GM19324 (cell line): Measurements from ENCODE around the gene ZNF215.
"Not testable (repeated sequence)": the region's sequence is repeated elsewhere in the genome, so short reads cannot be mapped to it uniquely, and the experiment has no call there.

Source experiments
- ATAC-seq: cut with Tn5 transposase; IDR thresholded peaks from one replicate; pipeline ENCODE4 v1.9.1; 2021; ENCODE audit warnings: mild to moderate bottlenecking, moderate library complexity; ENCODE audit not compliant: unreplicated experiment, low FRiP score

Gene ZNF215

GRCh38 chr11:6926208-6927029 is at the start of gene ZNF215:
TSS of gene ZNF215 (plus strand) at chr11:6926426. CDS start at chr11:6932273, 5,847 bp downstream.
- ATAC-seq, result peak; percentile 37

- no peak for ATAC-seq
Observed at GRCh38 chr11:6876914-6877313, 49.3 kb upstream of the ZNF215 start.

GRCh38 chr11:6882751-6883150 is 43.5 kb upstream of the ZNF215 start:
- ATAC-seq, result no peak

- not testable (repeated sequence) for ATAC-seq
Observed at GRCh38 chr11:6887711-6888110, 38.5 kb upstream of the ZNF215 start.

GRCh38 chr11:6888830-6889229 is 37.4 kb upstream of the ZNF215 start:
- ATAC-seq, result no peak

GRCh38 chr11:6889835-6890234 is 36.4 kb upstream of the ZNF215 start:
- ATAC-seq, result no peak

- no peak for ATAC-seq
Observed at GRCh38 chr11:6892400-6892799, 33.8 kb upstream of the ZNF215 start, which contains the start of gene OR2D2. TSS of gene OR2D2 (minus strand) at chr11:6892500. CDS start at chr11:6892500, 0 bp downstream.

GRCh38 chr11:6894097-6894496 is 32.1 kb upstream of the ZNF215 start:
- ATAC-seq, result no peak

- no peak for ATAC-seq
Observed at GRCh38 chr11:6895010-6895409, 31.2 kb upstream of the ZNF215 start.

GRCh38 chr11:6898911-6899310 is 27.3 kb upstream of the ZNF215 start:
- ATAC-seq, result no peak

- ATAC-seq, result no peak
Observed at GRCh38 chr11:6900327-6900999, 25.8 kb upstream of the ZNF215 start.

- ATAC-seq, result not testable (repeated sequence)
Observed at GRCh38 chr11:6904804-6905203, 21.4 kb upstream of the ZNF215 start.

GRCh38 chr11:6911378-6911777 is 14.8 kb upstream of the ZNF215 start:
- no peak for ATAC-seq

GRCh38 chr11:6911948-6912347 is 14.3 kb upstream of the ZNF215 start:
- ATAC-seq, result no peak

- ATAC-seq, result no peak
Observed at GRCh38 chr11:6919698-6920097, 6.5 kb upstream of the ZNF215 start.

- no peak for ATAC-seq
Observed at GRCh38 chr11:6920702-6921101, 5.5 kb upstream of the ZNF215 start, which contains the start of gene OR2D3. TSS of gene OR2D3 (plus strand) at chr11:6921002. CDS start at chr11:6921002, 0 bp downstream.

GRCh38 chr11:6925007-6925577 is 1.1 kb upstream of the ZNF215 start:
- ATAC-seq, result no peak

GRCh38 chr11:6925636-6926207 is 504 bp upstream of the ZNF215 start:
- peak; percentile 22 for ATAC-seq

GRCh38 chr11:6927030-6927617 is 898 bp downstream of the ZNF215 start:
- peak; percentile 66 for ATAC-seq

- no peak for ATAC-seq
Observed at GRCh38 chr11:6928916-6929315, 2.7 kb downstream of the ZNF215 start.
